AG20443 (cell line): Measurements from ENCODE around the gene GRAP.

Source experiments
- DNase-seq: peaks from one replicate; pipeline ENCODE4 v3.0.0; 2012; ENCODE audit warnings: low spot score, mixed read lengths

GRAP gene

DNA sequence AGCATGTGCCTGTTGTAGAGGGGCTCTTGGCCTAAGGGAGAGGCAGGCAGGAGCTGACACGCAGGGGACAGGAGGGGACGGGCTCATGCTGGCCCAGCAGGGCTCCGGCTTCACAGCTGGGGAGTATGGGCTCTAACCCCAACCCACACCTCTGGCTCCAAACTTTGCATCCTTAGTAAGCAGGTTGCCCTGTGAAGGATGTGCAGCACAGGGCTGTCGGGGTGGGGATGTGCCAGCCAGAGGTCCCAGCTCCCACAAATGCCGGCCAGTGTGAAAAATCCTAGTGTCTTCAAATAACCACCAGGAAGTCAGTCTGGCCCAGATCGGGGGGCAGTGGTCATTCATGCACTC lies 28.2 kb downstream of the GRAP start:
- no peak for DNase-seq

DNA sequence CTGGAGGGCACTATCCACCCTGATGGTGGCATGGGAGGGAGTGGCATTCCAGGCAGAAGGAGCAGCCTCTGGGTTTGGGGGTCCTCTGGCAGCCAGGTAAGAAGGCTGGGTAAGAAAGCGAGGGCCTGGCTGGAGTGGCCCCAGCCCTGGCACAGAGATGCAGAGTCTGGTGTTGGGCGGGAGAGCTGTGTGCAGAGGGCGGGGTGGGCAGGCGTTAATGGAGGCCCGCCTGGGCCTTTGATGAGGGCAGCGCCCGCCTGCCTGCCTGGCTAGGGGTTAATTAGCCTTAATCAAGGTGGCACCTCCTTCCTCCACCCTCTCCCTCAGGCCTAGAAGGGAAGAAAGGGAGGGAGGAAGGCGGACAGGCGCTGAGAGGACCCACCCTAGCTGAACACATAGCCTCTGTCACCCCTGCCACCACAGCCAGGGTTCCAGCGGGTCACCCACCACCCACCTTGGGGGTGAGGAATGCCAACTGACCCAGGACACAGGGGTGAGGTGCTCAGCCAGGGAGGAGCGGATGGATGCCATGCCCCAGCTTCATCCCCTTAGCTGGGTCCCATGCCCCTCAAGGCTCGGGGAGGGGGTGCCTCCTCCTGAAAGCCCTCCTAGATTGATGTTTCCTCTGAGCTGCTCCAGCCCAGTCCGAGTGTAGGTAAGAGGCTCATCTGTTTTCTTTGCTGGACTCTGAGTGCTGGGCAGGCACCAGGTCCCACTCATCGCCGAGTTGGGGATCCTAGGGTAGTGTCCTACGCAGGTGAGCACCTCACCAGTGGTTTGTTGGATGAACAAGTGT lies 28.8 kb downstream of the GRAP start:
- no peak for DNase-seq

DNA sequence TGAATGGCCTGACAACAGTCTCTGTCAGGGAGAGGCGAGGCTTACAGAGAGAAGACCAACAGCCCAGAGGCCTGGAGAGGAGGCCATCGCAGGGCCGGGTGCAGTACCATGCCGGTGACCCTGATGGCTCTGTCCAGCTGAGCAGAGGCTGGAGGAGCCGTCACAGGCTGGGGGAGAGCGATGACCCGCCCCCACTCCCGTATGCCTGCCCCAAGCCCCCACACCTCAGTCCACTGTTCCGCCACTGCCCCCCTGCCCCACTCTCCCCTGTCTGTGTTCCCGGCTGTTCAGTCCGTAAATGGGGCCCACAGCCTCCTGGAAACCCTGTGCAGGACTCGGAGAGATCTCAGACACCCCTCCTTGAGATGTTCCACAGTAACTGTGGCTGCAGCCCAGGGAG lies 29.4 kb downstream of the GRAP start:
- DNase-seq = no peak

DNA sequence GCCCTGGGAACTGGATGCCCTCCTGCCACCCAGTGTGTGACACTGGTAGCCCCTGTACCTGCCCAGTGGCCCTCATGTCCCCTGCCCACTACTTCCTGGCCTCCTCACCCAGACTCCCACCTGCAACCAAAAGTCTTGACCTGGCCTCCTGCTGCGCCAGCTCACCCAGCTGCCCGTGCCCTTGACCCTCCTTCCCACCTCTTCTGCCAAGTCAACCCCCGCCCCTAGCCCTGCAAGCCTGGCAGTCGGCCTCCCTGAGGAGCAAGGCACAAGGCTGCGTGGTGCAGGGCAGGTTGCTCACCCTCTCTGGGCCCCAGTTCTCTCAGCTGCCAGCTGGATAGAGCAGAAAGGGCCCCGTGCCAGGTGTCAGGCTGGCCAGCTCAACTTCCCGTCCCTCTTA lies 29.9 kb downstream of the GRAP start:
- DNase-seq = no peak

DNA sequence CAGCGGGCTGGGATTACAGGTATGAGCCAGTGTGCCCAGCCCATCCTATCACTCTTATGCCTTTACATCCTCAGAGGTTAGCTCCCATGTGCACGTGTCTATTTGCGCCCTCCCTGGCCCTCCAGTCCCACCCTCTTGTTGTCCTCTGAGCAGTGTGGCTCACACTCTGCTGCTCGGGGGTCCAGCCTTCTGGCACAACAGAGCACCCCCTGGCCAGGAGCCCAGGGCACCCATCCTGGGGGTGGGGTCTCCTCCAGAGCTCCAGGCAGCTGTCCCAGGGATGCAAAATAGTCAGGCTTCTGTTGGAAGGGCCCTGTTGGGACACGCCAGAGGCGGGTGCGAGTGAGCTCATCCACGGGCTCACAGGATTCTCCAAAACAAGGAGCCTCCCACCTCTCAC lies 30.5 kb downstream of the GRAP start:
- DNase-seq = no peak

DNA sequence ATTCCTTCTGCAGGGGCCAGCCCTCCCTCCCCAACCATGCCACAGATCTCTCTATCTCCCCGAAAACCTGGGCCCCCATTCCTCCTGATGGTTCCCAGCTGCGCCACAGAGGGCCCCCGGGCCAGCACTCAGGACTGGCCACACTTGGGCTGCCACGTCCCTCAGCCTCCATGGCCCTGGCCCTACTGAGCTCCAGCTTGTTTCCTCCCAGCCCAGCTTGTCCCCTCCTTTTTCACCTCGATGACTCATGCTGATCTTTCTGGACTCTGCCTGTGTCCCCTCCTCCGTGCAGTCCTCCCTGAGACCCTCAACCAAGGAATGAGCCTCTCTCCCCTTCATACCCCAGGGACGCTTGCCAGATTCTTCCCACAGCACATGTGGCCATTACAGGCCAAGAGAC lies 31.3 kb downstream of the GRAP start:
- DNase-seq = no peak

DNA sequence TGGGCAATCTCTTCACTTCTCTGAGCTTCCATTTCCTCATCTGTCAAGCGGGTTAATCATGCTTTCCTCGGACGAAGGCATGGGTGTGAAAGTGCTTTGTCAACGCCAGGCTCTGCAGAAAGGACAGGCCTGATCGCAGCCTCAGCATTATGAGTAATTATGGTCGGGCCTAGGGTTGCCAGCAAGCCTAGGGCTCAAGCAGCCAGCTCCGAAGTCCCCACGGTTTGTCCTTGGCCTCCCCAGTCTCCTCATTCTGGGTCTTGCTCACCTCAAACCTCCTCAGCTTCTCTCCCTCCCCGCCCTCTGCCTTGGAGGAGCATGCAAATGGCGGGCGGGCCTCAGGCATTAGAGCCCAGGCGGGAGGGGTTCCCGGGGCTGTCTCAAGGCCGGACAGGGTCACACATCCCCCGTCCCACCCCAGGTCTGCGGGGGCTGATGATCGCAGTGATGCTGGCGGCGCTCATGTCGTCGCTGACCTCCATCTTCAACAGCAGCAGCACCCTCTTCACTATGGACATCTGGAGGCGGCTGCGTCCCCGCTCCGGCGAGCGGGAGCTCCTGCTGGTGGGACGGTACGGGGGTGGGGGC lies 32.0 kb downstream of the GRAP start:
- no peak for DNase-seq

DNA sequence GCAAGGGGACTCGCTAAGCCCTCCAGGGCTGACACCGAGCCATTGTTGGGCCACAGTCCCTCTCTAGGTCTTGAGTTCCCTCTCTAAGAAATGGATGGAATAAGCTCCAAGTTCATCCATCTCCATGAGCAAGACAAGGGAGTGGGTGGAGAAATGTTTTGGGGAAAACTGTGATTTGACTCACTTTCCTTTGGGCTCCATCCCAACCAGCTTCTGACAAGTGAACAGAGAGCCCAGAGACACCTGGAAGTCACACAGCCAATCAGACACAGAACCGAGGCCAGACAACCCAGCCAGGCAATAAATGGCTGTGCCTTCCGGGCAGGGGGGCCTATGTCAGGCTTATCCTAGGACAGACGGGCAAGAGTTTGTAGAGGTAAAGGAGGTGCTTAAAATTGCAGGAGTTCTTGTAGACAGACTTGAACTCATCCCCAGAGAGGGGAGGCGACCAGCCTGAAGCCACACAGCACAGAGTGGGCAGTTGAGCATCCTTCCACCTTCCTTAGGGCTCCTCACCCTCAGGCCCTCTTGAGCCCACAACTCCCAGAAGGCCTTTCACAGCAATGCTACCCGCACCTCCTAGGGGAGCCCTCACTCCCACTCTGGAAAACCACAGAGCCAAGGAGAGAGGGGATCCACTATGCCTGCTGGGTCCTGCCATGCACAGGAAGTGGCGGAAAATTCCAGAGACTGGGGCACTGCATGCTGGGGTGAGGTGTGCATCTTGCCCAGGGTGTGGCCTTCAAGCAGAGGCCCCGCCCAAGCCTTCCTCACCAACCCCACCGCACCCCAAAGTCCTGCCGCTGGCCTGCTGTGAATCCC lies 32.7 kb downstream of the GRAP start:
- DNase-seq = no peak

DNA sequence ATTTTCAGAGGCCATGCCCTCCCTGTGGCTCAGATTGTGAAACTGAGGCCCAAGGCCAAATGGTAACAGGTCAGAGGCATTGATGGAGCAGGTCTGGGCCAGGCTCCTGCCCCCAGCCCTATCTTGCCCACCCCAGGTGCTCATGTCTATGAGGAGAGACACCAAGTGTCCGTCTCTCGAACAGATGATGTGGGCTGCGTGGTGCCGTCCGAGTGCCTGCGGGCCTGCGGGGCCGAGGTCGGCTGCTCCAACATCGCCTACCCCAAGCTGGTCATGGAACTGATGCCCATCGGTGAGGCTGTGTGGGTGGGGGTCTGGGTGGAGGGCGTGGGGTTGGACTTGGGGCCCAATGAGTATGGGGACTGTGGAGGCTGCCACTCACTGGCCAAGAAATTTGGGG lies 33.5 kb downstream of the GRAP start:
- no peak for DNase-seq

DNA sequence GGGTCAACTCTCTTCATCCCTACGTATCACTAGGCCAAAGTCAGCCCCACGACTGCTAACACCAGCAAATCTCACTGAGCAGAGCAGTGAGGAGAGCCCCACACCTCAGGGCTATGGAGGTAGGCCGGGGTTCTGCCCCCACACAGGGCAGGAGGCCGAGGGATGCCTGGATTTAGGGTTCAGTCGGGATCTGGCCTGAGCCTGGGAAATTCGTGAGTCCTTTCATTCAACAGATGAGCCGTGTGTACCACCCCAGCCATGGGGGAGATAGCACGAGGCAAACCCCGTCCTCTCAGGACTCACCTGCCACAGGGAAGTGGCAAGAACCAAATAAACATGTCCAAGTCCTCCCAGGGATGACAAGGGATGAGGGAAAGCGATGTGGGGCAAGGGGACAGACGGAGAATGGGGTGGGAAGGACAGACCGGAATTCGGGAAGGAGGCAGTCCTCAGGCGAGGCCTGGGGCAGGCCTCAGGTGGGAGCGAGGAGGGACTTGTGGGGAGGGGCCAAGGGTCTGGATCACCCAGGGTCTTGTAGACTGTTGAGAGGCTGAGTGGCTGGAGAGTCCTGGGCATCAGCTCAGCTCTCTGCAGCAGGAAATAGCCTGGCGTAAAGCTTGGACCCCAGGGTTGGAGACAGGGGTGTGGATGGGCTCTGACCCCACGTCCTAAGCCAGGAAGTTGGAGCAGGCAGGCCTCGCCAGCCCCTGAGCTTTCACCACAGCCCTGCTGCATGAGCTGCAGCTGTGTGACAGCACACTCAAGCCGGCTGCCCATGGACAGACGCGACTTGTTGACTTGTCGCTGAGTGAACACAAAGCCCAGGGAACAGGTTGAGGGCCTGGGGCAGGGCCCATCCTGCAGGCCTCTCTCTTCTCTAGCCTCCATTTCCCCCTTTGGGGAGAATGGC lies 34.3 kb downstream of the GRAP start:
- no peak for DNase-seq

DNA sequence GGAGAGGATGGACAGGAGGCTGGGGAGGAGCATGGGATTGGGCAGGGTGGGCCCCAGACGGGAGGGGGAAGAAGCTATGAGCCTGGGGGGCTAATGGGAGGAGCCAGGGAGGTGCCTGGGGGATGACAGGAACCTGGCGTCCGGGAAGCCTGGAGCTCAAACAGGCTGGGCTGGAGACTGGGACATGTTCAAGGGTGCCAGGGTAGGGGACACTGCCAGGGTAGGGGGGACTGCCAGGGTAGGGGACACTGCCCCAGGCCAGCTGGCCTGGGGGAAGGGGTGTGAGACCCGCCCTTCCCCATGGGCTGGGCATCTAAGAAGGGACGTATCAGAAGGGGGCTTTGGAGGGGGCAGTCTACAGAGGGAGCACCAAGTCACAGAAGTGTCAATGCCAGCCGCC lies 35.2 kb downstream of the GRAP start:
- no peak for DNase-seq

DNA sequence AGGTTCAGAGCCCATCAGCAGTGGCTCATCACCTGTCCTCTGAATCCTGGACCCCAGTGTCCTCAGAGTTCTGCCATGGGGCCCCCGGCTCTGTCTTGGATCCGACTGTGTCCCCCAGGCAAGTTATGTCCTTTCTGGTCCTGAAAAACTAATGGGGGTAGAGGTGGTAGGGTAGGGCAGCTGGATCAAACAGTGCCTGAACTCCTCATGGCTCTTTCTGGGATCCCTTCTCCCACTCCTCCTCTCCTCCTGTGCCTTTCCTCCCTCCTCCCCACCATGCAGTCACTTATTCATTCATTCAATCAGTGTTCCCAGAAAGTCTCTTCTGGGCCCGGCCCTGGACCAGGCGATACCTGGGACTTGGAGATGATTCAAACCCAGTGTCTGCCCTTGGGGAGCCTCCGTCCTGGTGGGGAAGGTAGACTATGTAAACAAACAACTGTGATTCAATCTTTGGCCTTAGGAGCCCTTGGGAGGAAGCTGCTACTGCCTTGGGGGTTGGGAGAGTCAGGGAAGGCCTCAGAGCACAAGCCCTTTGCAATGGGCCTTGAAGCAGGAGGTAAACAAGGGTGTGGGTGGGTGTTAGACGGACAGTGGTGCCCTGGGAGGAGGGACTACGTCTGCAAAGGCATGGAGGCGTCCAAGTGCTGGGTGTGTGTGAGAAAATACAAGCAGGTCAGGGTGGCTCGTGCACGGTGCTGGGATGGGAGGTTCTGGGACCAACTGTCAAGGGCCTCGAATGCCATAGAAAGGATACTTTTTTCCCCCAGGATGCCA lies 35.8 kb downstream of the GRAP start:
- no peak for DNase-seq

DNA sequence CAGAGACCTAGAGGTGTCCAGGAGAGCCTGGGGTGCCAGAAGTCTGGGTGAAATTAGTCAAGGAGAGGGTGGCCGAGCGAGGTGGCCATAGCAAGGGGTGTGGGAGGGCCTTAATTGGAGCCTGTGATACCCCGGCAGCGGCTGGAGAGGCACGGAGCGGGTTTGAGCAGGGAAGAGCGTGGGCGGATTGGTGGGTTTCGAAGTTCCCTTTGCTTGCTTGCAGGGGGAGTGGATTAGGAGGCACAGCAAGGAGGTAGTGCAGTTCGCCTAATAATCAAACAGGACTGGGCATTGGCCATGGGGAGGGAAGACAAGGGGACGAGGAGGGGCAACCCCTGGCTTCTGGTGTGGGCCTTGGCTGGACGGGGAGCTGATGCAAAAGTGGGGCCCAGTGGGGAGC lies 36.8 kb downstream of the GRAP start:
- DNase-seq = no peak

DNA sequence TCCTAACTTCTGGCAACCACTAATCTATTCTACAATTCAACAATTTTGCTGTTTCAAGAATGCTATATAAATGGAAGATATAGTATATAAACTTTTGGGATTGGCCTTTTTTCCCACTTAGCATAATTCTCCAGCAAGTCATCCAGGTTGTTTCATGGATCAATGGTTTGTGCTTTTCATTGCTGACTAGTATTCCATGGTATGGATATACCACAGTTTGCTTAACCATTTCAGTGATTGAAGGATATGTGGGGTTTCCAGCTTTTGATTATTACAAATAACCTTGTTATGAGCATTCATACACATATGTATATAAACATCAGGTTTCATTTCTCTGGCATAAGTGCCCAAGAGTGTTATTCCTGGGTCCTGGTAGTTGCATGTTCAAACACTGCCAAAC lies 40.1 kb downstream of the GRAP start:
- no peak for DNase-seq

DNA sequence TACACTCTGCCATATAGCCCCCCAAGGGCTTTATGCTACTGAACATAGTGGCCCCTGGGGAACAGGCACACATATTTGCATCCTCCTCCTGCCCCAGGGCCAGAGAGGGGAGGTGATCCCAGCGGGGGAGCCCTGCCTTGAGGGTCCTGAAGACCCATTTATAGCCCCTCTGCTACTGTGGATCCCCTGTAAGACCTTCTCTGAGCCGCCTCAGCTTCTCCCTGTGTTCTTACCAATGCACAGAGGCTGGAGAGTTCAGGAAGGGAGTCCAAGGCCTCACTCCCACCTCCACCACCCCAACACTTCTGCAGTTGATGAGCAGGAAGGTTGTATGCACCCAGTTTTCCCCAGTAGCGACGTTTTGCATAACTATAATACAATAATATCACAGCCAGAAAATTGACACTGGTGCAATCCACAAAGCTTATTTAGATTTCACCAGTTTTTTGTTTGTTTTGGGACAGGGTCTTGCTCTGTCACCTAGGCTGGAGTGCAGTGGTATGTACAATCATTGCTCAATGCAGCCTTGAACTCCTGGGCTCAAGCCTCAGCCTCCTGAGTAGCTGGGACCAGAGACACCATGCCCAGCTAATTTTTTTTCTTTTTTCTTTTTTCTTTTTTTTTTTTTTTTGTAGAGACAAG lies 40.8 kb downstream of the GRAP start:
- DNase-seq = no peak

DNA sequence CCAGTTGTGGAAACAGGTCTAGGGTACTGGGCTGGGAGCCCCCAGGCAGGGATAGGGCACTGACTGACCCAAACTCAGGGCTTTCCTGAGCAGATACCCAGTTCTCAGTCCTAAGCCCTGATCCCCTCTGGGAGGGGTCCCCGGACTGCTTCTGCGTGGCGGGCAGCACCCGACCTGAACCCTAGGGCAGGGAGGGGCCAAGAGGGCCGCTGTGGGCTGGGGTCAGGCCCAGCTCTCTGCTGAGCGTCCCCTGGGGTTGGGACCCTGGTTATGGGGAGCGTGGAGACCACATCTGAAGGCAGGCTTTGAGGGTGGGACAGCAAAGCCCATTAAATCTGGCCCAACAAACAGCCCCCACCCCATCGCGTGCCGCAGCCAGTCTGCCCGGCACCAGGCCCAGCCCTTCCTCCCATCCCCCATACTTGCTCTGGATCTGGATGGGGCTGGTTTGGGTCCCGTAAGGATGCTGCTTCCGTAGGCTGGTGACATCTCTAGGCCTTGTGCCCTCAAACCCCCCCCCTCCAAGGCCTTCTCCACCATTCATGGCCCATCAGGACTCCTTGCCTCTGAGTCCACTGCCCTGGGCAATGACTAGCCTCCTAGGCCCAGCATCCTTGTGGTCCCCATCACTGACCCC lies 41.5 kb downstream of the GRAP start:
- DNase-seq = no peak

DNA sequence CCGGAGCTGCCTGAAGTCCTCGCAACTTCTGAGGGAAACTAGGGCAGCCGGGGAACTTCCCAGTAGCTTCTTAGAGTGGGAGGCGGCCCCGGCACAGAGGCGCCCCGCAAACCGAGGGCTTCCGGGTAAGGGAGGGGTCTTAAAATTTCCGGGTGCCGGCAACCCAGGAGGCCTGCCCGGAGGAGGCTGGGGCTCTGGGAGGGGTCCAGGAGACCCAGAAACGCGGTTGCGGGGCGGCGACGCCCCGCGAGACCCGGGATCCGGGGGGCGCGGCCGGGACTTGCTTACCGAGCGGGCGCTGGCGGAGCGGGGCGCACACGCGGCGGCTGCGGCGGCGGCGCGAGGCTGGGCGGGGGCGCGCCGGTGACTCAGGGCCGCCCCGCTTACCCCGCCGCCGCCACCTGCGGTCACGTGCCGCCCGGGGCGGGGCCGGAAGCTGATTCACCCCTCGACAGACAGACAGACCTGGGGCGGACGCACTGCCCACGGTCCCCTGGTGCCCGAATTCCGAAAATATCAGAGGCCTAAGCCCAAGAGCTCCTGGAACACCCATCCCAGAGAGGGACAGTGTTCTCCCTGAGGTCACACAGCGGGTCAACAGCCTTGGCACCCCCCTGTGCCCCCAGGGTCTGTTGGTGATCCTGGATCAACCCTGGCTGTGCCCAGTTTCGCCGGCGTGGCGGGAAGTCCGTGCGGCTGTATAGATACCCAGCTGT lies 42.2 kb downstream of the GRAP start, which contains the start of gene FAM83G:
TSS of gene FAM83G (minus strand) at position 344 of the 716 bp plus-strand sequence. CDS start 723 bp downstream, outside the sequence.
- DNase-seq = peak; percentile 92

DNA sequence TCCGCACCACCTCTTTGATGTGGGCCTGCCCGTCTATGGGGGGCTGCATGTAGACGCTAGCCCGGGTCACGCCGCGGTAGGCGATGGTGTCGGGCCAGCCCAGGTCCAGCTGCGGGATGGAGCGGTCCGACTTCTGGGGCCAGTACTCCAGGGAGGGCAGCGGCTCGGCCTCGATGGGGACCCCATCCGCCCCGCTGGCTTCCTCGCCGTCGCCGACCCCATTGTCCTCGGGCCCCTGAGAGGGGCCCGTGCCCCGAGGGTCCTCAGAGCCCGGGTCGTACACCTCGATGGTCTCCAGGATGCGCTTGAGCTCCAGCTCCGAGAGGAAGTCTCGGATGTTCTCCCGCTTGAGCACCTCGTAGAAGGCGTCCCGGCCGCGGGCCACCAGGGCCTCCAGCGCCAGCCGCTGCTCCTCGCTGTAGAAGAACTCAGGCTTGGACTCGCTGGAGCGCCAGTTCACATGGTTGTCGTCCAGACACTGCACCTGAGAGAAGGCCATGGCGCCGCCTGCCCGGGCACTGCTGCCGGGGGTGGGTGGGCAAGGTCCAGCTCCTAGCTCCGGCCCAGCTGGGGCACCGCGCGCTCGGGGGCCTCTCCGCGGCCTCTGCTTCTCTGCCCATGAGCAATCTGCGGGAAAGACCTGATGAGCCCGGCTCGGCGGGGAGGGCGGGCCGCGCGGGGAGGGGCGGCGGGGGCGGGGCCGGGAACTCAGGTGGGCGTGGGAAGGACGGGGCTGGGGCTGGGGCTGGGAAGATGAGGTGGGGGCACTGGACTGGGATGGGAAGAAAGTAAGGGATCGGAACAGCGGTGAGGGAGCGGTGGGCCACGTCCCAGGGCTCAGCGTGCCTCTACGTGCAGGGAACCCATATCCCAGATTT lies 43.0 kb downstream of the GRAP start:
- peak; percentile 74 for DNase-seq
